HepG2 (cell line): ENCODE data around the gene ZDHHC7. TPM values are rescaled to one million over a fixed set of nuclear protein-coding genes. Genes with fewer than 3 reads are reported as not detected.
A peak's percentile ranks its signal among the peaks of the same experiment; 100 is the strongest.

Experiments
- HIC2 ChIP-seq: sonication (generic); formaldehyde crosslinking; IDR thresholded peaks from 2 replicates; pipeline ENCODE4 v1.9.0; 2022; ENCODE audit warnings: low read depth, missing genetic modification reagents
- KLF15 ChIP-seq: sonication (generic); formaldehyde crosslinking; IDR thresholded peaks from 2 replicates; pipeline ENCODE4 v1.8.1; 2023; ENCODE audit warnings: borderline replicate concordance, mild to moderate bottlenecking, inconsistent platforms, missing genetic modification reagents, mixed read lengths
- MXD1 ChIP-seq: sonication (generic); formaldehyde crosslinking; IDR thresholded peaks from 2 replicates; pipeline ENCODE4 v1.4.0; 2020; ENCODE audit warnings: mild to moderate bottlenecking, missing genetic modification reagents
- XRCC5 ChIP-seq: fragments of 200-400 bp; formaldehyde crosslinking; optimal IDR thresholded peaks from 2 replicates; pipeline ENCODE3; 2017; ENCODE audit warnings: mild to moderate bottlenecking, low read length
- ZNF740 ChIP-seq: sonication (generic); formaldehyde crosslinking; IDR thresholded peaks from 2 replicates; pipeline ENCODE4 v1.4.0; 2020; ENCODE audit warnings: missing genetic modification reagents
- polyA plus RNA-seq, 8 experiments: library from polyadenylated mRNA; depleted of rRNA in 3 of 8; stranded (reverse) in 7 of 8; unstranded in 1 of 8; fragments of >200 nt; fragmentation: Illumina TruSeq in 4 of 8; extraction: Trizol in 4 of 8; gene quantifications; 2 replicates each; pipeline versions ENCODE4 v1.2.1 to v1.2.3, GENCODE V29; 2011 to 2016; ENCODE audit warnings: low read depth in 4 of 8, missing spikeins in 1 of 8, mixed read lengths in 1 of 8; ENCODE audit not compliant: insufficient read depth in 1 of 8
- total RNA-seq, 5 experiments: library from RNA; depleted of rRNA; stranded (reverse); fragments of >200 nt; fragmentation: Illumina TruSeq; extraction: Trizol; gene quantifications; 2 replicates each; pipeline ENCODE4 v1.2.3, GENCODE V29; 2016; ENCODE audit warnings: low read depth in 1 of 5
- TF ChIP-seq, protein P1 (sequence below): sonication (generic); formaldehyde crosslinking; IDR thresholded peaks from 2 replicates; pipeline ENCODE4 v1.5.1; 2020; ENCODE audit warnings: mild to moderate bottlenecking, missing genetic modification reagents, moderate library complexity
- TF ChIP-seq, protein P2 (sequence below): IDR thresholded peaks from 2 replicates; pipeline ENCODE4 v1.6.1; 2012; ENCODE audit warnings: low read depth, low read length, improper control_type of control experiment

Gene ZDHHC7
- total and polyA plus RNA-seq, 2 of the 13 experiments (the other 11 are each of a cell fraction or from before 2014, with no cell fraction given): 46.8 to 67.6 TPM

DNA sequence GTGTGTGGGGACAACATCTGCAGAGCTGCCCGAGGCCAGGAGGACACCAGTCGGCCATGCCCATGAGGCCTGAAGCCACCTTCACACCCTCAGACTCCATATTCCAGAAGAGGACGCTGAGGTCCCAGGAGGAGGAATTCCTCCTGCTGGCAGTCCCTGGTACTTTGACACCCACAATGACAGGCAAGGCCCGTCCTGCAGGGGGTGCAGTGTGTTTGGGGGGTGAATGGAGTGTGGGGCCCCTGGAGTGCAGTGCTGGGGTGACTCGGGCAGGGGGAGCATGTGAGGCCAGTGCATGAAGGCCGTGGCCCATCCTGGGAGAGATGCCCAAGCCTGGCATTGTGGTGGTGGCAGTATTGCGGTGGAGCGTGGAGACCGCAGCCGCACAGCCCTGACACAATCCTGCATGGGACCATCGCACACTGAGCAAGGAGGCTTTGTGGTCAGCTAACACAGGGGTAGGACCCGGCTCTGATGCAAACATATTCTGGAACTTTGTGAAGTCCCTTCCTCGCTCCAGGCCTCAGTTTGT, 52.2 kb downstream of the ZDHHC7 start (continued):
- TF ChIP-seq, protein P1, sequence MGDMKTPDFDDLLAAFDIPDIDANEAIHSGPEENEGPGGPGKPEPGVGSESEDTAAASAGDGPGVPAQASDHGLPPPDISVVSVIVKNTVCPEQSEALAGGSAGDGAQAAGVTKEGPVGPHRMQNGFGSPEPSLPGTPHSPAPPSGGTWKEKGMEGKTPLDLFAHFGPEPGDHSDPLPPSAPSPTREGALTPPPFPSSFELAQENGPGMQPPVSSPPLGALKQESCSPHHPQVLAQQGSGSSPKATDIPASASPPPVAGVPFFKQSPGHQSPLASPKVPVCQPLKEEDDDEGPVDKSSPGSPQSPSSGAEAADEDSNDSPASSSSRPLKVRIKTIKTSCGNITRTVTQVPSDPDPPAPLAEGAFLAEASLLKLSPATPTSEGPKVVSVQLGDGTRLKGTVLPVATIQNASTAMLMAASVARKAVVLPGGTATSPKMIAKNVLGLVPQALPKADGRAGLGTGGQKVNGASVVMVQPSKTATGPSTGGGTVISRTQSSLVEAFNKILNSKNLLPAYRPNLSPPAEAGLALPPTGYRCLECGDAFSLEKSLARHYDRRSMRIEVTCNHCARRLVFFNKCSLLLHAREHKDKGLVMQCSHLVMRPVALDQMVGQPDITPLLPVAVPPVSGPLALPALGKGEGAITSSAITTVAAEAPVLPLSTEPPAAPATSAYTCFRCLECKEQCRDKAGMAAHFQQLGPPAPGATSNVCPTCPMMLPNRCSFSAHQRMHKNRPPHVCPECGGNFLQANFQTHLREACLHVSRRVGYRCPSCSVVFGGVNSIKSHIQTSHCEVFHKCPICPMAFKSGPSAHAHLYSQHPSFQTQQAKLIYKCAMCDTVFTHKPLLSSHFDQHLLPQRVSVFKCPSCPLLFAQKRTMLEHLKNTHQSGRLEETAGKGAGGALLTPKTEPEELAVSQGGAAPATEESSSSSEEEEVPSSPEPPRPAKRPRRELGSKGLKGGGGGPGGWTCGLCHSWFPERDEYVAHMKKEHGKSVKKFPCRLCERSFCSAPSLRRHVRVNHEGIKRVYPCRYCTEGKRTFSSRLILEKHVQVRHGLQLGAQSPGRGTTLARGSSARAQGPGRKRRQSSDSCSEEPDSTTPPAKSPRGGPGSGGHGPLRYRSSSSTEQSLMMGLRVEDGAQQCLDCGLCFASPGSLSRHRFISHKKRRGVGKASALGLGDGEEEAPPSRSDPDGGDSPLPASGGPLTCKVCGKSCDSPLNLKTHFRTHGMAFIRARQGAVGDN: peak; percentile 31
- TF ChIP-seq KLF15: no peak
- 0 out of 2 replicates have a peak, but pooled peaks have one; percentile 55 for TF ChIP-seq MXD1 (CRISPR knock-in tag)
- TF ChIP-seq ZNF740 (CRISPR knock-in tag): peak; percentile 78
- TF ChIP-seq, protein P2, sequence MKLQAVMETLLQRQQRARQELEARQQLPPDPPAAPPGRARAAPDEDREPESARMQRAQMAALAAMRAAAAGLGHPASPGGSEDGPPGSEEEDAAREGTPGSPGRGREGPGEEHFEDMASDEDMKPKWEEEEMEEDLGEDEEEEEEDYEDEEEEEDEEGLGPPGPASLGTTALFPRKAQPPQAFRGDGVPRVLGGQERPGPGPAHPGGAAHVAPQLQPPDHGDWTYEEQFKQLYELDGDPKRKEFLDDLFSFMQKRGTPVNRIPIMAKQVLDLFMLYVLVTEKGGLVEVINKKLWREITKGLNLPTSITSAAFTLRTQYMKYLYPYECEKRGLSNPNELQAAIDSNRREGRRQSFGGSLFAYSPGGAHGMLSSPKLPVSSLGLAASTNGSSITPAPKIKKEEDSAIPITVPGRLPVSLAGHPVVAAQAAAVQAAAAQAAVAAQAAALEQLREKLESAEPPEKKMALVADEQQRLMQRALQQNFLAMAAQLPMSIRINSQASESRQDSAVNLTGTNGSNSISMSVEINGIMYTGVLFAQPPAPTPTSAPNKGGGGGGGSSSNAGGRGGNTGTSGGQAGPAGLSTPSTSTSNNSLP: no peak
- peak; percentile 57 for TF ChIP-seq XRCC5
- 0 out of 2 replicates have a peak, but pooled peaks have one; percentile 25 for TF ChIP-seq HIC2 (CRISPR knock-in tag)
